Glutamatergic neuron (in vitro differentiated cells): ENCODE data around the gene ADGRL3. TPM values are rescaled to one million over a fixed set of nuclear protein-coding genes. Genes with fewer than 3 reads are reported as not detected.

Experiments used
- DNase-seq: peaks from one replicate; pipeline ENCODE4 v3.0.0; 2022
- H3K27ac Mint-ChIP-seq: one replicate; pipeline ENCODE4 v1.8.0; 2020; ENCODE audit warnings: mild to moderate bottlenecking, mixed read lengths, inconsistent platforms; ENCODE audit not compliant: unreplicated experiment
- H3K27me3 Mint-ChIP-seq: one replicate; pipeline ENCODE4 v1.8.0; 2020; ENCODE audit warnings: mild to moderate bottlenecking, moderate library complexity, mixed read lengths, inconsistent platforms; ENCODE audit not compliant: unreplicated experiment
- H3K36me3 Mint-ChIP-seq: one replicate; pipeline ENCODE4 v1.8.0; 2020; ENCODE audit warnings: mild to moderate bottlenecking, mixed read lengths, inconsistent platforms; ENCODE audit not compliant: unreplicated experiment
- H3K4me1 Mint-ChIP-seq: one replicate; pipeline ENCODE4 v1.8.0; 2020; ENCODE audit warnings: mild to moderate bottlenecking, low read depth, mixed read lengths, inconsistent platforms; ENCODE audit not compliant: unreplicated experiment
- H3K4me3 Mint-ChIP-seq: one replicate; pipeline ENCODE4 v1.8.0; 2020; ENCODE audit warnings: mild to moderate bottlenecking, mixed read lengths, inconsistent platforms; ENCODE audit not compliant: unreplicated experiment
- H3K9me3 Mint-ChIP-seq: one replicate; pipeline ENCODE4 v1.8.0; 2020; ENCODE audit warnings: mild to moderate bottlenecking, moderate library complexity, mixed read lengths, inconsistent platforms; ENCODE audit not compliant: unreplicated experiment
- CTCF ChIP-seq: fragments of 200-600 bp; sonication (generic); IDR thresholded peaks from one replicate; pipeline ENCODE4 v1.5.0; 2021; ENCODE audit not compliant: partially characterized antibody, unreplicated experiment
- total RNA-seq: library from RNA; stranded (reverse); fragmentation: NEBNext Ultra II Directional; extraction: Animal tissue kit (Norgen Biotek cat#: 25700); gene quantifications from one replicate; pipeline ENCODE4 v1.2.1, GENCODE V29; 2021; ENCODE audit not compliant: unreplicated experiment

Gene ADGRL3
- total RNA-seq, 1 donor from 2014 or later, result 193 TPM

GRCh38 chr4:61866378-61867030 is 666.4 kb downstream of the ADGRL3 start:
- Mint-ChIP-seq H3K9me3 (peaks cover 2% of the 10 kb centered on the region), H3K36me3 (no peaks in the 10 kb centered on the region), H3K4me1 (peaks cover 24% of the 10 kb centered on the region), H3K27me3 (peaks cover 2% of the 10 kb centered on the region), H3K27ac (no peak overlapping the region), H3K4me3 (no peak overlapping the region)
- no peak for TF ChIP-seq CTCF
- no peak for DNase-seq

DNA sequence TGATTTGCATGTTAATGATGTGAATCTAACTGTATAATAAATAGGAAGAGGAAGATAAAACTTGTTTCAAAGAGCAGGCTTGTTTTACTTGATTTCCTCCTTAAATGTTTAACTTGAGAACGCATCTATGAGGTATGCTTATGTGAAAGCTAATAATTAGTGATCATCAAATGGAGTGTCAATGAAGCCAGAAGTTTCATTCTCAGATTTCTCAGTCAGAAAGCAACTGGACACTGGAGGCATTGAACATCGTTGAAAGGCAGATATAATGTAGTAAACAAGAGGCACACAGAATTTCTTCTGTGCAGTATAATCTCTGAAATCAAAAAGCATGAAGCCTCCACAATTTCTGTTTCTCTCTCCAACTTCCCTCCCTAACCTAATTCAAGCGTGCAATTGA is 672.9 kb downstream of the ADGRL3 start:
- H3K9me3 Mint-ChIP-seq, result peaks cover 2% of the 10 kb centered on the region
- no peak for DNase-seq
- TF ChIP-seq CTCF, result no peak
- H3K27ac Mint-ChIP-seq, result no peak overlapping the region
- no peak overlapping the region for H3K4me3 Mint-ChIP-seq
- peaks cover 4% of the 10 kb centered on the region for H3K4me1 Mint-ChIP-seq
- no peaks in the 10 kb centered on the region for H3K27me3 Mint-ChIP-seq
- H3K36me3 Mint-ChIP-seq, result no peaks in the 10 kb centered on the region

DNA sequence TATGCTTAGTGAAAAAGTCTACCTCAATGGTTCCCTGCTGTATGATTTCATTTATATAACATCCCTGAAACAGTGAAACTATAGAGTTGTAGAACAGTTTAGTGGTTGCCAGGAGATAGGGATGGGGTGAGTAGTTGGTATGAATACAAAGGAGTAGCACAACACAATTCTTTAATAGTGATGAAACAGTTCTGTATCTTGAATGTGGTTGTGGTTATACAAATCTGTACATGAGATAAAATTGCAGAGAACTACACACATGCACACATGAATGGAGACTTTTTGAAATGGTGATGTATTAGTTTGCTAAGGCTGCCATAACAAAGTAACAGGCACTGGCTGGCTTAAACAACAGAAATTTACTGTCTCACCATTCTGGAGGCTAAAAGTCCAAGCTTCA is 677.1 kb downstream of the ADGRL3 start:
- Mint-ChIP-seq H3K27me3 (no peaks in the 10 kb centered on the region), H3K27ac (no peak overlapping the region), H3K36me3 (no peaks in the 10 kb centered on the region), H3K4me1 (peaks cover 4% of the 10 kb centered on the region), H3K9me3 (peaks cover 2% of the 10 kb centered on the region), H3K4me3 (no peak overlapping the region)
- no peak for DNase-seq
- TF ChIP-seq CTCF, result no peak

- no peak for TF ChIP-seq CTCF
- H3K4me1 Mint-ChIP-seq, result peaks cover 4% of the 10 kb centered on the region
- H3K27me3 Mint-ChIP-seq, result no peaks in the 10 kb centered on the region
- no peak for DNase-seq
- H3K4me3 Mint-ChIP-seq, result no peak overlapping the region
- no peak overlapping the region for H3K27ac Mint-ChIP-seq
- peaks cover 2% of the 10 kb centered on the region for H3K9me3 Mint-ChIP-seq
- no peaks in the 10 kb centered on the region for H3K36me3 Mint-ChIP-seq
Observed at GRCh38 chr4:61877893-61878292, 677.8 kb downstream of the ADGRL3 start.

DNA sequence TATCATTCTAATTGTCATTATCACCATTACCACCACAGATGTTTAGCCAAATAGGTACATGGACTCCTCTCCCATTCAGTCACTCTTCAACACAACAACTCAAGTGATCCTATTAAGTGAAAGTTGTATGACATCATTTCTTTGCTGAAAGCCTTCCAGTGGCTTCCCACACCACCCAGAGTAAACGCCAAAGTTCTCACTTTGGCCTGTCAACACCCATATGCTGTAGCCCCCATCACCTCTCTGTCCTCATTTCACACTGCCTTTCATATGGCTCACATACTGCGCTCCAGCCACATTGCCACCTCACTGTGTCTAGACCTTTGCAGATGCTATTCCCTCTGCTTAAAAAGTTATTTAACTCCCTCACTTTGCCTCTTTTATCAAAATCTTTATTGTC is 682.3 kb downstream of the ADGRL3 start:
- TF ChIP-seq CTCF, result no peak
- DNase-seq, result no peak
- Mint-ChIP-seq H3K4me1 (peaks cover 2% of the 10 kb centered on the region), H3K27me3 (no peaks in the 10 kb centered on the region), H3K4me3 (no peak overlapping the region), H3K36me3 (no peaks in the 10 kb centered on the region), H3K9me3 (no peaks in the 10 kb centered on the region), H3K27ac (no peak overlapping the region)
